H1 (cell line): ENCODE results near the gene HEPACAM. TPM values are rescaled to one million over a fixed set of nuclear protein-coding genes. Genes with fewer than 3 reads are reported as not detected.

Experiments used
- CTCF ChIA-PET: fragments of 300-600 bp; sonication (Branson Sonifier 250); formaldehyde crosslinking; loops from one replicate; lab custom pipeline; 2021; ENCODE audit not compliant: partially characterized antibody; lab: Charles Lee
- POLR2A ChIA-PET: fragments of 300-600 bp; sonication (Branson Sonifier 250); formaldehyde crosslinking; loops from one replicate; lab custom pipeline; 2021; ENCODE audit warnings: inconsistent platforms; ENCODE audit not compliant: partially characterized antibody; lab: Charles Lee
- DNase-seq, 2 experiments: peaks; one replicate each; pipeline versions ENCODE4 v3.0.0 to v3.0.0-alpha.2; 2010 to 2022; ENCODE audit warnings: low spot score in 2 of 2, low read depth in 1 of 2, mixed read lengths in 1 of 2
- FAIRE-seq: peaks from 2 replicates; lab custom pipeline; 2011; peaks lifted over from hg19 to GRCh38; lab: Jason Lieb, UNC
- H2AFZ ChIP-seq: 2 replicates; pipeline ENCODE4 v1.8.1; 2012; ENCODE audit warnings: low read length, inconsistent platforms
- H2AK5ac ChIP-seq: 2 replicates; pipeline ENCODE4 v1.6.1; 2013; ENCODE audit warnings: low read depth, low read length
- H2BK120ac ChIP-seq: replicated peaks from 2 replicates; pipeline ENCODE3; 2013; ENCODE audit warnings: low read depth, low read length, inconsistent platforms
- H2BK12ac ChIP-seq: 2 replicates; pipeline ENCODE4 v1.6.1; 2013; ENCODE audit warnings: low read depth, low read length
- H2BK15ac ChIP-seq: 2 replicates; pipeline ENCODE4 v1.6.1; 2013; ENCODE audit warnings: low read length
- H2BK20ac ChIP-seq: 2 replicates; pipeline ENCODE4 v1.6.1; 2013; ENCODE audit warnings: low read length
- H2BK5ac ChIP-seq: 2 replicates; pipeline ENCODE4 v1.6.1; 2013; ENCODE audit warnings: low read depth, low read length
- H3K14ac ChIP-seq: 2 replicates; pipeline ENCODE4 v1.6.1; 2013; ENCODE audit warnings: inconsistent platforms; ENCODE audit not compliant: insufficient read length
- H3K18ac ChIP-seq: 2 replicates; pipeline ENCODE4 v1.6.1; 2013; ENCODE audit warnings: low read length; ENCODE audit errors: extremely low read depth
- H3K23ac ChIP-seq: 2 replicates; pipeline ENCODE4 v1.6.1; 2013; ENCODE audit warnings: inconsistent platforms; ENCODE audit not compliant: insufficient read length
- H3K23me2 ChIP-seq: 2 replicates; pipeline ENCODE4 v1.6.1; 2013; ENCODE audit warnings: low read depth, low read length
- H3K27ac ChIP-seq: 2 replicates; pipeline ENCODE4 v1.6.1; 2011; ENCODE audit warnings: low read depth, low read length, inconsistent platforms
- H3K27me3 ChIP-seq, 4 experiments: replicated peaks in 1 of 4; 1 replicate in 1 of 4; 2 replicates in 3 of 4; pipeline versions ENCODE4 v1.6.1 to v1.8.1; 2011 to 2013; ENCODE audit warnings: low read length in 3 of 4, mild to moderate bottlenecking in 3 of 4, inconsistent platforms in 2 of 4, mixed read lengths in 2 of 4, moderate library complexity in 1 of 4; ENCODE audit not compliant: control insufficient read depth in 3 of 4, insufficient read depth in 3 of 4; ENCODE audit errors: extremely low read depth in 1 of 4
- H3K36me3 ChIP-seq, 4 experiments: 2 replicates each; pipeline versions ENCODE4 v1.6.1 to v1.8.1; 2011 to 2013; ENCODE audit warnings: mild to moderate bottlenecking in 4 of 4, low read length in 3 of 4, moderate library complexity in 2 of 4, control low read depth in 1 of 4, inconsistent platforms in 1 of 4; ENCODE audit not compliant: insufficient read depth in 4 of 4, control insufficient read depth in 2 of 4
- H3K4ac ChIP-seq: replicated peaks from 2 replicates; pipeline ENCODE3; 2013; ENCODE audit warnings: low read length, low read depth, mixed read lengths, inconsistent platforms; ENCODE audit not compliant: insufficient read length
- H3K4me1 ChIP-seq, 4 experiments: replicated peaks in 1 of 4; 1 replicate in 1 of 4; 2 replicates in 3 of 4; pipeline versions ENCODE4 v1.6.1 to v1.8.1; 2011 to 2013; ENCODE audit warnings: low read length in 3 of 4, inconsistent platforms in 2 of 4, mixed read lengths in 1 of 4; ENCODE audit not compliant: insufficient read depth in 4 of 4, control insufficient read depth in 3 of 4
- H3K4me2 ChIP-seq, 2 experiments: 2 replicates each; pipeline versions ENCODE4 v1.6.1 to v1.8.1; 2011 to 2013; ENCODE audit warnings: low read depth in 2 of 2, low read length in 2 of 2, control low read depth in 1 of 2, inconsistent platforms in 1 of 2, mild to moderate bottlenecking in 1 of 2; ENCODE audit not compliant: insufficient read depth in 1 of 2
- H3K4me3 ChIP-seq, 4 experiments: fragments of 200-600, 300-600 bp in 1 of 4; sonication (generic), shearing (Covaris generic), sonication (Bioruptor Twin) in 1 of 4; 2 replicates each; pipeline versions ENCODE4 v1.5.1 to v1.8.1; 2011 to 2016; ENCODE audit warnings: low read length in 4 of 4, low read depth in 3 of 4, control low read depth in 2 of 4, inconsistent platforms in 2 of 4, mild to moderate bottlenecking in 2 of 4, mixed read lengths in 1 of 4, moderate library complexity in 1 of 4; ENCODE audit not compliant: insufficient read depth in 2 of 4; ENCODE audit errors: extremely low read depth in 1 of 4
- H3K56ac ChIP-seq: replicated peaks from 2 replicates; pipeline ENCODE3; 2013; ENCODE audit warnings: low read depth, mild to moderate bottlenecking, mixed read lengths, low read length, inconsistent platforms; ENCODE audit not compliant: insufficient read length
- H3K79me1 ChIP-seq: 2 replicates; pipeline ENCODE4 v1.6.1; 2013; ENCODE audit warnings: low read depth, low read length, control low read depth
- H3K79me2 ChIP-seq, 2 experiments: 2 replicates each; pipeline versions ENCODE4 v1.6.1 to v1.8.1; 2012 to 2013; ENCODE audit warnings: low read length in 2 of 2, mild to moderate bottlenecking in 2 of 2, inconsistent platforms in 1 of 2; ENCODE audit not compliant: insufficient read depth in 2 of 2, control insufficient read depth in 1 of 2
- H3K9ac ChIP-seq, 4 experiments: replicated peaks in 1 of 4; 1 replicate in 1 of 4; 2 replicates in 3 of 4; pipeline versions ENCODE4 v1.6.1 to v1.8.1; 2011 to 2013; ENCODE audit warnings: low read depth in 3 of 4, low read length in 3 of 4, control low read depth in 2 of 4, mild to moderate bottlenecking in 2 of 4, moderate library complexity in 2 of 4, inconsistent platforms in 1 of 4; ENCODE audit errors: extremely low read depth in 1 of 4
- H3K9me3 ChIP-seq, 2 experiments: 2 replicates each; pipeline versions ENCODE4 v1.6.1 to v1.8.1; 2012 to 2013; ENCODE audit warnings: mild to moderate bottlenecking in 2 of 2, moderate library complexity in 2 of 2, control low read depth in 1 of 2, inconsistent platforms in 1 of 2, low read depth in 1 of 2, low read length in 1 of 2, mixed read lengths in 1 of 2; ENCODE audit not compliant: insufficient read depth in 2 of 2
- H4K20me1 ChIP-seq, 2 experiments: replicated peaks in 1 of 2; 2 replicates each; pipeline versions ENCODE3 to v1.8.1; 2011 to 2013; ENCODE audit warnings: inconsistent platforms in 2 of 2, low read length in 2 of 2, mild to moderate bottlenecking in 1 of 2; ENCODE audit not compliant: insufficient read depth in 2 of 2, control insufficient read depth in 1 of 2
- H4K5ac ChIP-seq: 2 replicates; pipeline ENCODE4 v1.6.1; 2013; ENCODE audit warnings: low read length, low read depth, mixed read lengths, inconsistent platforms; ENCODE audit not compliant: insufficient read length
- H4K8ac ChIP-seq: 2 replicates; pipeline ENCODE4 v1.8.0; 2013; ENCODE audit warnings: mild to moderate bottlenecking, moderate library complexity, low read length, inconsistent platforms; ENCODE audit not compliant: insufficient read depth; ENCODE audit errors: extremely low read depth
- H4K91ac ChIP-seq: replicated peaks from 2 replicates; pipeline ENCODE3; 2013; ENCODE audit warnings: low read length, mixed read lengths, inconsistent platforms; ENCODE audit not compliant: insufficient read length
- EGR1 ChIP-seq: IDR thresholded peaks from 2 replicates; pipeline ENCODE4 v1.6.1; 2011; ENCODE audit warnings: low read depth, low read length, borderline replicate concordance
- KDM4A ChIP-seq: IDR thresholded peaks from one replicate; pipeline ENCODE4 v1.7.1; 2012; ENCODE audit warnings: low read depth, mild to moderate bottlenecking, moderate library complexity, low read length, inconsistent platforms; ENCODE audit not compliant: severe bottlenecking
- RAD21 ChIP-seq, 2 experiments: IDR thresholded peaks in 1 of 2; conservative IDR thresholded peaks in 1 of 2; 2 replicates each; pipeline ENCODE4 v1.6.1; 2011; ENCODE audit warnings: low read depth in 2 of 2, low read length in 2 of 2, improper control_type of control experiment in 1 of 2, inconsistent platforms in 1 of 2, mild to moderate bottlenecking in 1 of 2, moderate library complexity in 1 of 2
- SAP30 ChIP-seq: fragments of 300-600 bp; sonication (generic); IDR thresholded peaks from 2 replicates; pipeline ENCODE4 v1.7.1; 2012; ENCODE audit warnings: low read length, moderate library complexity, mild to moderate bottlenecking, inconsistent platforms; ENCODE audit not compliant: insufficient read depth, insufficient replicate concordance
- SIX5 ChIP-seq: IDR thresholded peaks from 2 replicates; pipeline ENCODE4 v1.6.1; 2011; ENCODE audit warnings: mild to moderate bottlenecking, low read depth, low read length
- SP1 ChIP-seq: IDR thresholded peaks from 2 replicates; pipeline ENCODE4 v1.6.1; 2011; ENCODE audit warnings: low read depth, low read length
- SP2 ChIP-seq: IDR thresholded peaks from 2 replicates; pipeline ENCODE4 v1.6.1; 2012; ENCODE audit warnings: mild to moderate bottlenecking, low read length, inconsistent platforms
- TCF12 ChIP-seq: IDR thresholded peaks from 2 replicates; pipeline ENCODE4 v1.6.1; 2011; ENCODE audit warnings: low read depth, mild to moderate bottlenecking, low read length
- WGBS, 2 experiments: shearing (Covaris generic) in 1 of 2; methylation state at CpG; one replicate each; pipeline versions ENCODE4 v1.1.6 to v1.1.7; 2013 to 2015; ENCODE audit warnings: low lambda C conversion rate in 2 of 2, mixed read lengths in 2 of 2, inconsistent platforms in 1 of 2, low coverage in 1 of 2, missing lambda C conversion rate in 1 of 2; ENCODE audit not compliant: insufficient replicate concordance in 2 of 2, insufficient coverage in 1 of 2, insufficient read length in 1 of 2; ENCODE audit errors: extremely low coverage in 1 of 2, missing lambda C conversion rate in 1 of 2; 5-methylcytosine and 5-hydroxymethylcytosine counted together
- polyA plus RNA-seq, 7 experiments: library from polyadenylated mRNA; depleted of rRNA in 3 of 7; stranded (reverse) in 5 of 7; unstranded in 2 of 7; fragments of >200 nt in 5 of 7; fragments of 200-250 nt in 2 of 7; gene quantifications; 1 replicate in 5 of 7; 2 replicates in 1 of 7; 4 replicates in 1 of 7; pipeline versions ENCODE4 v1.2.1 to v1.2.3, GENCODE V29; 2011 to 2013; ENCODE audit warnings: missing spikeins in 2 of 7, mixed read lengths in 2 of 7
- total RNA-seq: library from RNA; stranded (reverse); fragmentation: NEBNext Ultra II Directional; extraction: Animal tissue kit (Norgen Biotek cat#: 25700); gene quantifications from 2 replicates; pipeline ENCODE4 v1.2.1, GENCODE V29; 2021
- TF ChIP-seq, protein P1 (sequence below): IDR thresholded peaks from 2 replicates; pipeline ENCODE4 v1.6.1; 2011; ENCODE audit warnings: low read length, improper control_type of control experiment

HEPACAM gene
- total and polyA plus RNA-seq, 2 of the 8 experiments (the other 6 are each of a cell fraction or from before 2014, with no cell fraction given) = not detected

- no peak overlapping the region for H3K14ac ChIP-seq
- no peaks in the 10 kb centered on the region for H3K23me2 ChIP-seq
- FAIRE-seq (no peak), DNase-seq (peak in 1 of 2 experiments; percentile 32)
- peaks cover 0 to 2% (median 0%) of the 10 kb centered on the region in 4 experiments; a peak in 2 of 7 replicates for H3K4me1 ChIP-seq
- H2BK20ac ChIP-seq = no peak overlapping the region
- H3K18ac ChIP-seq = no peak overlapping the region
- TF ChIP-seq SIX5 (no peak), TCF12 (no peak), SP1 (no peak), SAP30 (no peak), RAD21 (IDR thresholded peaks at IDR 0.05 in 1 of 2, conservative IDR thresholded peaks at IDR 0.05 in 1 of 2; ENCODE audit: low read depth in 2 of 2, low read length in 2 of 2) (no peak), KDM4A (no peak), SP2 (no peak), EGR1 (no peak)
- TF ChIP-seq, protein P1, sequence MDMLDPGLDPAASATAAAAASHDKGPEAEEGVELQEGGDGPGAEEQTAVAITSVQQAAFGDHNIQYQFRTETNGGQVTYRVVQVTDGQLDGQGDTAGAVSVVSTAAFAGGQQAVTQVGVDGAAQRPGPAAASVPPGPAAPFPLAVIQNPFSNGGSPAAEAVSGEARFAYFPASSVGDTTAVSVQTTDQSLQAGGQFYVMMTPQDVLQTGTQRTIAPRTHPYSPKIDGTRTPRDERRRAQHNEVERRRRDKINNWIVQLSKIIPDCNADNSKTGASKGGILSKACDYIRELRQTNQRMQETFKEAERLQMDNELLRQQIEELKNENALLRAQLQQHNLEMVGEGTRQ = no peak
- H3K23ac ChIP-seq = no peak overlapping the region
- no peak overlapping the region for H3K9ac ChIP-seq
- no peak overlapping the region for H2BK5ac ChIP-seq
- no peak overlapping the region for H2BK15ac ChIP-seq
- H2AFZ ChIP-seq = no peak overlapping the region
- 79% methylated on average over 8 of the region's 12 CpGs; no CpG with 5 or more reads in 1 of the 2 experiments for WGBS, 2 experiments
- H3K27ac ChIP-seq = no peak overlapping the region
- no peaks in the 10 kb centered on the region for H4K20me1 ChIP-seq
- H3K4ac ChIP-seq = no peak overlapping the region
- H3K36me3 ChIP-seq = no peaks in the 10 kb centered on the region
- ChIA-PET CTCF (interaction anchor here (0.8 to 3.5 kb wide), 10 partner anchors 9 to 200 kb away, joined by 3 to 13 read pairs (median 4); partner anchors contain the start of gene ROBO4), POLR2A (interaction anchor here (0.9 to 2.0 kb wide), 5 partner anchors 8 to 25 kb away, joined by 3 to 7 read pairs (median 3); no protein-coding TSS in a partner anchor)
- no peak overlapping the region for H4K5ac ChIP-seq
- no peak overlapping the region for H3K4me3 ChIP-seq
- no peaks in the 10 kb centered on the region for H3K79me2 ChIP-seq
- no peak overlapping the region for H2BK120ac ChIP-seq
- no peaks in the 10 kb centered on the region for H3K9me3 ChIP-seq
- H3K4me2 ChIP-seq = no peak overlapping the region
- no peak overlapping the region for H4K91ac ChIP-seq
- H3K79me1 ChIP-seq = no peaks in the 10 kb centered on the region
- H3K56ac ChIP-seq = no peak overlapping the region
- peak overlapping the region; percentile 40 for H4K8ac ChIP-seq
- H3K27me3 ChIP-seq = peaks cover 0 to 3% (median under 1%) of the 10 kb centered on the region in 4 experiments; a peak in 2 of 7 replicates
- H2BK12ac ChIP-seq = no peak overlapping the region
- no peak overlapping the region for H2AK5ac ChIP-seq
These were observed 48.7 kb downstream of the HEPACAM start for GRCh38 chr11:124886978-124887666.
